Left lung (tissue), 10 donors: ENCODE measurements around the gene CCDC33. TPM values are rescaled to one million over a fixed set of nuclear protein-coding genes. Genes with fewer than 3 reads are reported as not detected.
A peak's percentile ranks its signal among the peaks of the same experiment; 100 is the strongest.

Source experiments
- ATAC-seq: fragments of 200-7000 bp; cut with Tn5 transposase; one replicate; pipeline ENCODE4 v1.9.1; 2020; ENCODE audit warnings: moderate library complexity
- DNase-seq, 4 donors: peaks; one replicate each; pipeline ENCODE4 v3.0.0-alpha.2; 2013 to 2020
- H3K27ac ChIP-seq, 2 donors: fragments of 200-600 bp; sonication (generic) in 1 of 2; one replicate each; pipeline versions ENCODE4 v1.5.0 to v1.8.0; 2020 to 2021
- H3K27me3 ChIP-seq, 2 donors: fragments of 200-600 bp; sonication (generic) in 1 of 2; one replicate each; pipeline versions ENCODE4 v1.5.0 to v1.8.0; 2020 to 2021
- H3K36me3 ChIP-seq, 2 donors: fragments of 200-600 bp; sonication (generic) in 1 of 2; one replicate each; pipeline versions ENCODE4 v1.5.0 to v1.8.0; 2020 to 2021
- H3K4me1 ChIP-seq, 2 donors: fragments of 200-600 bp; one replicate each; pipeline ENCODE4 v1.8.0; 2021
- H3K4me3 ChIP-seq, 2 donors: fragments of 200-600 bp; sonication (generic) in 1 of 2; one replicate each; pipeline versions ENCODE4 v1.5.0 to v1.8.0; 2020 to 2021; ENCODE audit warnings: mild to moderate bottlenecking in 1 of 2
- H3K9me3 ChIP-seq, 2 donors: fragments of 200-600 bp; sonication (generic) in 1 of 2; one replicate each; pipeline versions ENCODE4 v1.5.0 to v1.8.0; 2020 to 2021
- CTCF ChIP-seq, 2 donors: fragments of 200-600 bp; sonication (generic) in 1 of 2; IDR thresholded peaks; one replicate each; pipeline versions ENCODE4 v1.5.0 to v1.8.0; 2021; ENCODE audit warnings: antibody characterized with exemption in 2 of 2
- intact Hi-C, 2 donors: fragments of 100-400 bp; cut with DNase I; formaldehyde crosslinking; loops; one replicate each; pipeline versions ENCODE4 v1.11.2 to v1.14.2; 2022
- polyA plus RNA-seq, 6 donors: library from polyadenylated mRNA; unstranded; fragments of 120-200 nt; gene quantifications; one replicate each; pipeline ENCODE4 v1.2.1, GENCODE V29; 2013; ENCODE audit not compliant: insufficient read length in 6 of 6
- total RNA-seq, 2 donors: library from RNA; stranded (reverse); fragmentation: NEBNext Ultra II Directional; extraction: Animal tissue kit (Norgen Biotek cat#: 25700); gene quantifications; one replicate each; pipeline ENCODE4 v1.2.1, GENCODE V29; 2021
- donor health status: DM: no; HTN: yes; CAD: no.
- donor health status: DM: no; HTN: no; CAD: no.

The CCDC33 gene
- total and polyA plus RNA-seq, 8 donors = 1.00 to 3.2 (median 1.9) TPM; not detected in 1

- TF ChIP-seq CTCF (IDR thresholded peaks at IDR 0.05) = no peak
- Histone ChIP-seq H3K27me3 (peaks cover 0 to 47% of the 10 kb centered on the region in 2 donors), H3K36me3 (no peaks in the 10 kb centered on the region), H3K4me1 (no peaks in the 10 kb centered on the region), H3K27ac (no peak overlapping the region), H3K4me3 (no peak overlapping the region), H3K9me3 (no peaks in the 10 kb centered on the region)
- DNase-seq = no peak
- ATAC-seq = no peak
- intact Hi-C loops = no loop called here
These were observed 10.2 kb upstream of the CCDC33 start for GRCh38 chr15:74225928-74226327.

GRCh38 chr15:74226761-74227540 lies 9.2 kb upstream of the CCDC33 start:
- Histone ChIP-seq H3K27ac (no peak overlapping the region), H3K27me3 (peaks cover 0 to 39% of the 10 kb centered on the region in 2 donors), H3K36me3 (no peaks in the 10 kb centered on the region), H3K9me3 (no peaks in the 10 kb centered on the region), H3K4me1 (no peaks in the 10 kb centered on the region), H3K4me3 (no peak overlapping the region)
- no peak for DNase-seq
- no peak for TF ChIP-seq CTCF (IDR thresholded peaks at IDR 0.05)
- intact Hi-C loops = no loop called here
- ATAC-seq = no peak

DNA sequence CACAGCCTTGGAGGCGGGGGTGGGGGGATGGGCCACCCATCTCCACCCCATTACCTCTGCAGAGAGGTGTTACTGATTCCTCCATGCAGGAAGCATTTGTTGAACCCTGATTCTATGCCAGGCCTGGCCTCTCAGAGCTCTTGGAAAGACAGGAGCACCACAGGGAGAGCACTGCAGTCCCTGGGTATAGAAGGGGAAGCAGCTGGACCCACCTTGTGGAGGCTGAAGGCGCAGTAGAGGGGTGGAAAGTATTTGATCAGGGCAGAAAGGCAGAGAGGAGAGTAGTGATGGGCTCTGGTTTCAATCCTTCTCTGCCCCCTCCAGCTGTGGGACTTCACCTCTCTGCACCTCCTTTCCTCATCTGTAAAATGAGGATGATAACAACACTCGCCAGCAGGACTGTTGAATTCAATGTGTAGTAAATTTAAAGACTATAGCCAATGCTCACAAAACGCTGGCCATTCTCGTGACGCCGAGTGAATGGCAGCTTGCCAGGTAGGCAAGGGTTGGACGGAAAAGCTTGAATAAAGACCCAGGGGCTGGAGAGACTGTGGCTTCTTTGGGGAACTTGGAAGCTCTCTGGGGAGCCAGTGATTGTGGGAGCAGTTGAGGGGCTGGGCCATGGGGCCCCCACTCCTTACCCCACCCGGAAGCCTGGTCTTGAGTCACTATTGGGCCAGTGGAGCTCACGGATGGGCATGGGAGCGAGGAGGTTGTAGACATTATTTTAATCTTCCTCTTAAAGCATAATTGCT lies 8.0 kb upstream of the CCDC33 start:
- H3K36me3 ChIP-seq = no peaks in the 10 kb centered on the region
- ATAC-seq = no peak
- no peak overlapping the region for H3K4me3 ChIP-seq
- H3K9me3 ChIP-seq = no peaks in the 10 kb centered on the region
- intact Hi-C loops = no loop called here
- H3K4me1 ChIP-seq = no peaks in the 10 kb centered on the region
- no peak for DNase-seq
- H3K27me3 ChIP-seq = peaks cover 0 to 27% of the 10 kb centered on the region in 2 donors
- no peak overlapping the region for H3K27ac ChIP-seq
- no peak for TF ChIP-seq CTCF (IDR thresholded peaks at IDR 0.05)

- no peak overlapping the region for H3K4me3 ChIP-seq
- no peak overlapping the region for H3K27ac ChIP-seq
- H3K27me3 ChIP-seq = peaks cover 0 to 23% of the 10 kb centered on the region in 2 donors
- H3K9me3 ChIP-seq = no peaks in the 10 kb centered on the region
- no peaks in the 10 kb centered on the region for H3K4me1 ChIP-seq
- peak; percentile 10 for ATAC-seq
- no peak for TF ChIP-seq CTCF (IDR thresholded peaks at IDR 0.05)
- DNase-seq = no peak
- H3K36me3 ChIP-seq = no peaks in the 10 kb centered on the region
- intact Hi-C loops = no loop called here
These were observed 7.4 kb upstream of the CCDC33 start for GRCh38 chr15:74228723-74229081.

GRCh38 chr15:74229686-74230085 lies 6.4 kb upstream of the CCDC33 start:
- Histone ChIP-seq H3K36me3 (no peaks in the 10 kb centered on the region), H3K4me1 (no peaks in the 10 kb centered on the region), H3K4me3 (no peak overlapping the region), H3K27me3 (peaks cover 0 to 13% of the 10 kb centered on the region in 2 donors), H3K9me3 (no peaks in the 10 kb centered on the region), H3K27ac (no peak overlapping the region)
- DNase-seq = no peak
- no peak for TF ChIP-seq CTCF (IDR thresholded peaks at IDR 0.05)
- intact Hi-C loops = no loop called here
- no peak for ATAC-seq
